ENCODE data around the gene PLA2G6. TPM values are rescaled to one million over a fixed set of nuclear protein-coding genes. Genes with fewer than 3 reads are reported as not detected.

PLA2G6 gene
- total and polyA plus RNA-seq, 2 of the 13 experiments (the other 11 are each of a cell fraction or from before 2014, with no cell fraction given) = 4.8 to 11.5 TPM

DNA sequence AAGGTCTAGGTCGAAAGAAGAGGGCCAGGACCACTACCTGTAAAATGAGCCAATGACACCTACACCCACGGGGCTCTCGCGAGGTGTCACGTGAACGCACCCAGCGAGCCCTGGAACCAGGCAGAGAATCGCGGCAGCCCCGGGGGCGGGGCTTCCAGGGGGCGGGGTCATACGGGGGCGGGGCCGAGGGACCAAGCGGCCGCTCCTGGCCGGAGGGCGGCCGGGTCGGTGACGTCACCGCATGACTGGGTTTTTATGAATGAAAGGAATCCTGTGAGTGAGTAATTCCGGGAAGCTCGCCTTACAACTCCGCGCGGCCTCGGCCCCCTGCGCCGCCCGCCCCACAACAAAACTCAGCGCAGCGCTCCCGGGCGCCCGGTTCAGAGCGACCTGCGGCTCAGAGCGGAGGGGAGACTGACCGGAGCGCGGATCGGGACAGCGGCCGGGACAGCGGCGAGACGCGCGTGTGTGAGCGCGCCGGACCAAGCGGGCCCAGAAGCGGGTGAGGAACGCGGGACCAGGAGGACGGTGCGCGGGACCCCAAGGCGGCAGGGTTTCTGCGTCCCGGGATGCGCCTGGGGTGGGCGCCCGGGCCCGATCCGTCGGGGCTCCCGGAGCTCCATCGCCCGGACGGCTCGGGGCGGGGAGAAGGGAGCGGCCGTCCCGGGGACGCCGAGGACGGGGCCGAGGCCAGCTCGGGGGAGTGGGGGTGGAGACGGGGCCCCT is 20.2 kb upstream of the PLA2G6 start, which contains the start of gene MAFF (continued):
- TF ChIP-seq ZHX2 (IDR thresholded peaks at IDR 0.05; ENCODE audit: low read depth) = no peak
- TF ChIP-seq ZHX2 (CRISPR knock-in tag; IDR thresholded peaks at IDR 0.05; ENCODE audit: borderline replicate concordance) = no peak
- TF ChIP-seq PLRG1 (conservative IDR thresholded peaks at IDR 0.05) = no peak
- TF ChIP-seq MED13 (CRISPR knock-in tag; IDR thresholded peaks at IDR 0.05) = 0 out of 2 replicates have a peak, but pooled peaks have one; percentile 26
- TF ChIP-seq ZNF549 (CRISPR knock-in tag; IDR thresholded peaks at IDR 0.05) = no peak
- TF ChIP-seq, protein P1, sequence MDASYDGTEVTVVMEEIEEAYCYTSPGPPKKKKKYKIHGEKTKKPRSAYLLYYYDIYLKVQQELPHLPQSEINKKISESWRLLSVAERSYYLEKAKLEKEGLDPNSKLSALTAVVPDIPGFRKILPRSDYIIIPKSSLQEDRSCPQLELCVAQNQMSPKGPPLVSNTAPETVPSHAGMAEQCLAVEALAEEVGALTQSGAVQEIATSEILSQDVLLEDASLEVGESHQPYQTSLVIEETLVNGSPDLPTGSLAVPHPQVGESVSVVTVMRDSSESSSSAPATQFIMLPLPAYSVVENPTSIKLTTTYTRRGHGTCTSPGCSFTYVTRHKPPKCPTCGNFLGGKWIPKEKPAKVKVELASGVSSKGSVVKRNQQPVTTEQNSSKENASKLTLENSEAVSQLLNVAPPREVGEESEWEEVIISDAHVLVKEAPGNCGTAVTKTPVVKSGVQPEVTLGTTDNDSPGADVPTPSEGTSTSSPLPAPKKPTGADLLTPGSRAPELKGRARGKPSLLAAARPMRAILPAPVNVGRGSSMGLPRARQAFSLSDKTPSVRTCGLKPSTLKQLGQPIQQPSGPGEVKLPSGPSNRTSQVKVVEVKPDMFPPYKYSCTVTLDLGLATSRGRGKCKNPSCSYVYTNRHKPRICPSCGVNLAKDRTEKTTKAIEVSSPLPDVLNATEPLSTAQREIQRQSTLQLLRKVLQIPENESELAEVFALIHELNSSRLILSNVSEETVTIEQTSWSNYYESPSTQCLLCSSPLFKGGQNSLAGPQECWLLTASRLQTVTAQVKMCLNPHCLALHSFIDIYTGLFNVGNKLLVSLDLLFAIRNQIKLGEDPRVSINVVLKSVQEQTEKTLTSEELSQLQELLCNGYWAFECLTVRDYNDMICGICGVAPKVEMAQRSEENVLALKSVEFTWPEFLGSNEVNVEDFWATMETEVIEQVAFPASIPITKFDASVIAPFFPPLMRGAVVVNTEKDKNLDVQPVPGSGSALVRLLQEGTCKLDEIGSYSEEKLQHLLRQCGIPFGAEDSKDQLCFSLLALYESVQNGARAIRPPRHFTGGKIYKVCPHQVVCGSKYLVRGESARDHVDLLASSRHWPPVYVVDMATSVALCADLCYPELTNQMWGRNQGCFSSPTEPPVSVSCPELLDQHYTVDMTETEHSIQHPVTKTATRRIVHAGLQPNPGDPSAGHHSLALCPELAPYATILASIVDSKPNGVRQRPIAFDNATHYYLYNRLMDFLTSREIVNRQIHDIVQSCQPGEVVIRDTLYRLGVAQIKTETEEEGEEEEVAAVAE (CRISPR knock-in tag; IDR thresholded peaks at IDR 0.05; ENCODE audit: borderline replicate concordance) = peak; percentile 72; the same call in 1 of the 2 replicates
- TF ChIP-seq HDAC1 (CRISPR knock-in tag; IDR thresholded peaks at IDR 0.05) = peak; percentile 80
- TF ChIP-seq FOSL2 (CRISPR knock-in tag; IDR thresholded peaks at IDR 0.05) = peak; percentile 94
- no peak for TF ChIP-seq GZF1 (CRISPR knock-in tag; IDR thresholded peaks at IDR 0.05)
- no peak for TF ChIP-seq ZNF460 (CRISPR knock-in tag; IDR thresholded peaks at IDR 0.05; ENCODE audit: borderline replicate concordance)
- TF ChIP-seq MAFK (conservative IDR thresholded peaks at IDR 0.05 in 1 of 2, IDR thresholded peaks at IDR 0.05 in 1 of 2; ENCODE audit: low read length in 2 of 2) = no peak
- TF ChIP-seq E2F5 (CRISPR knock-in tag; conservative IDR thresholded peaks at IDR 0.05) = no peak
- TF ChIP-seq, protein P2, sequence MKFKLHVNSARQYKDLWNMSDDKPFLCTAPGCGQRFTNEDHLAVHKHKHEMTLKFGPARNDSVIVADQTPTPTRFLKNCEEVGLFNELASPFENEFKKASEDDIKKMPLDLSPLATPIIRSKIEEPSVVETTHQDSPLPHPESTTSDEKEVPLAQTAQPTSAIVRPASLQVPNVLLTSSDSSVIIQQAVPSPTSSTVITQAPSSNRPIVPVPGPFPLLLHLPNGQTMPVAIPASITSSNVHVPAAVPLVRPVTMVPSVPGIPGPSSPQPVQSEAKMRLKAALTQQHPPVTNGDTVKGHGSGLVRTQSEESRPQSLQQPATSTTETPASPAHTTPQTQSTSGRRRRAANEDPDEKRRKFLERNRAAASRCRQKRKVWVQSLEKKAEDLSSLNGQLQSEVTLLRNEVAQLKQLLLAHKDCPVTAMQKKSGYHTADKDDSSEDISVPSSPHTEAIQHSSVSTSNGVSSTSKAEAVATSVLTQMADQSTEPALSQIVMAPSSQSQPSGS (CRISPR knock-in tag; IDR thresholded peaks at IDR 0.05) = peak; percentile 87
- TF ChIP-seq TFDP1 (CRISPR knock-in tag; IDR thresholded peaks at IDR 0.05; ENCODE audit: borderline replicate concordance) = no peak
